ENCODE results near the gene DHX35.

Gene DHX35

GRCh38 chr20:39069976-39070375, 107.8 kb downstream of the DHX35 start (continued):
- TF ChIP-seq ZFHX2 (tag by site-specific recombination; conservative IDR thresholded peaks at IDR 0.05) = no peak

GRCh38 chr20:39070484-39071231, 108.5 kb downstream of the DHX35 start:
- H3K9me3 ChIP-seq (ENCODE audit: control insufficient read depth, insufficient read depth, low read depth, low read length) = no peaks in the 10 kb centered on the region
- TF ChIP-seq ZNF354C (tag by site-specific recombination; IDR thresholded peaks at IDR 0.05; ENCODE audit: borderline replicate concordance, low read depth) = no peak
- TF ChIP-seq MZF1 (tag by site-specific recombination; IDR thresholded peaks at IDR 0.05; ENCODE audit: borderline replicate concordance) = no peak
- TF ChIP-seq RBAK (tag by site-specific recombination; IDR thresholded peaks at IDR 0.05) = no peak
- no peak for TF ChIP-seq ZBTB49 (tag by site-specific recombination; IDR thresholded peaks at IDR 0.05; ENCODE audit: low read depth)
- TF ChIP-seq YY1 (tag by site-specific recombination; IDR thresholded peaks at IDR 0.05) = no peak
- no peak for TF ChIP-seq ZNF785 (tag by site-specific recombination; IDR thresholded peaks at IDR 0.05)
- TF ChIP-seq ZFP41 (tag by site-specific recombination; IDR thresholded peaks at IDR 0.05; ENCODE audit: borderline replicate concordance) = no peak
- TF ChIP-seq ZBTB48 (tag by site-specific recombination; IDR thresholded peaks at IDR 0.05) = no peak
- TF ChIP-seq ZNF148 (tag by site-specific recombination; IDR thresholded peaks at IDR 0.05; ENCODE audit: borderline replicate concordance) = no peak
- no peak for TF ChIP-seq ZNF214 (tag by site-specific recombination; IDR thresholded peaks at IDR 0.05; ENCODE audit: borderline replicate concordance)
- no peak for TF ChIP-seq INSM2 (tag by site-specific recombination; IDR thresholded peaks at IDR 0.05)
- no peak for TF ChIP-seq TRIM28 (IDR thresholded peaks at IDR 0.05; ENCODE audit: borderline replicate concordance, low read length)
- no peak for TF ChIP-seq ZNF596 (tag by site-specific recombination; IDR thresholded peaks at IDR 0.05)
- no peak for TF ChIP-seq ZNF10 (tag by site-specific recombination; IDR thresholded peaks at IDR 0.05)
- no peak for TF ChIP-seq OSR2 (tag by site-specific recombination; IDR thresholded peaks at IDR 0.05)
- TF ChIP-seq ZNF555 (tag by site-specific recombination; conservative IDR thresholded peaks at IDR 0.05) = no peak
- no peak for TF ChIP-seq ZNF449 (tag by site-specific recombination; IDR thresholded peaks at IDR 0.05)
- TF ChIP-seq ZBTB44 (tag by site-specific recombination; IDR thresholded peaks at IDR 0.05) = no peak
- TF ChIP-seq ZBTB1 (tag by site-specific recombination; IDR thresholded peaks at IDR 0.05) = no peak
- no peaks in the 10 kb centered on the region for H3K4me1 ChIP-seq (ENCODE audit: control insufficient read depth, insufficient read depth, low read length)
- ChIA-PET CTCF (interaction anchor here (0.6 to 1.9 kb wide), 6 partner anchors 10 to 1088 kb away, joined by 3 to 7 read pairs (median 4); no protein-coding TSS in a partner anchor), POLR2A (no interaction called here)
- no peak overlapping the region for H3K27ac ChIP-seq (ENCODE audit: extremely low read depth, low read depth, low read length)
- H3K36me3 ChIP-seq (ENCODE audit: control insufficient read depth in 2 of 2, insufficient read depth in 1 of 2, low read length in 2 of 2) = no peaks in the 10 kb centered on the region
- no peak overlapping the region for H3K4me3 ChIP-seq (ENCODE audit: low read depth, low read length)

Data from HEK293 (cell line).